Smooth muscle cell (in vitro differentiated cells): ENCODE results near the gene RUVBL2. TPM values are rescaled to one million over a fixed set of nuclear protein-coding genes. Genes with fewer than 3 reads are reported as not detected.

Experiments used
- DNase-seq: peaks from one replicate; lab custom pipeline; 2025; ENCODE audit not compliant: unreplicated experiment; lab: John Stamatoyannopoulos, UW
- H2AFZ ChIP-seq: fragments of 200-600 bp; sonication (generic); 2 replicates; pipeline ENCODE4 v1.6.0; 2016; ENCODE audit warnings: antibody characterized with exemption, low read depth, mild to moderate bottlenecking
- H3F3A ChIP-seq: fragments of 200-600 bp; sonication (generic); 2 replicates; pipeline ENCODE4 v1.6.0; 2017; ENCODE audit warnings: antibody characterized with exemption, low read depth
- H3K27ac ChIP-seq: fragments of 200-600 bp; sonication (generic); 2 replicates; pipeline ENCODE4 v1.5.1; 2016; ENCODE audit warnings: low read depth, mild to moderate bottlenecking
- H3K27me3 ChIP-seq: fragments of 200-600 bp; sonication (generic); 2 replicates; pipeline ENCODE4 v1.6.1; 2016; ENCODE audit warnings: low read depth, mild to moderate bottlenecking
- H3K36me3 ChIP-seq: fragments of 200-600 bp; sonication (generic); 2 replicates; pipeline ENCODE4 v1.5.1; 2016; ENCODE audit warnings: low read depth
- H3K4me1 ChIP-seq: fragments of 200-600 bp; sonication (generic); 2 replicates; pipeline ENCODE4 v1.5.1; 2016; ENCODE audit warnings: low read depth
- H3K4me2 ChIP-seq: fragments of 200-600 bp; sonication (generic); 2 replicates; pipeline ENCODE4 v1.6.0; 2016; ENCODE audit warnings: mild to moderate bottlenecking
- H3K4me3 ChIP-seq: fragments of 200-600 bp; sonication (generic); 2 replicates; pipeline ENCODE4 v1.5.1; 2016; ENCODE audit warnings: mild to moderate bottlenecking
- H3K79me2 ChIP-seq: fragments of 200-600 bp; sonication (generic); 2 replicates; pipeline ENCODE4 v1.6.0; 2016; ENCODE audit warnings: low read depth, mild to moderate bottlenecking
- H3K9ac ChIP-seq: fragments of 200-600 bp; sonication (generic); 2 replicates; pipeline ENCODE4 v1.6.0; 2016; ENCODE audit warnings: low read depth
- H3K9me3 ChIP-seq: fragments of 200-600 bp; sonication (generic); replicated peaks from 2 replicates; pipeline ENCODE4 v1.5.1; 2016; ENCODE audit warnings: low read depth
- H4K20me1 ChIP-seq: fragments of 200-600 bp; sonication (generic); 2 replicates; pipeline ENCODE4 v1.6.0; 2016; ENCODE audit warnings: low read depth
- WGBS: methylation state at CpG from one replicate; pipeline ENCODE4 v1.1.7; 2016; ENCODE audit warnings: low lambda C conversion rate; 5-methylcytosine and 5-hydroxymethylcytosine counted together
- polyA plus RNA-seq: library from polyadenylated mRNA; unstranded; fragments of >200 nt; fragmentation: Nextera tagmentation; extraction: Ambion mirVana; gene quantifications from 2 replicates; pipeline ENCODE4 v1.2.1, GENCODE V29; 2016
- total RNA-seq: library from RNA; depleted of rRNA; stranded (reverse); fragments of >200 nt; gene quantifications from 2 replicates; pipeline ENCODE4 v1.2.3, GENCODE V29; 2014
- TF ChIP-seq, protein P1 (sequence below): fragments of 200-600 bp; sonication (generic); IDR thresholded peaks from 2 replicates; pipeline ENCODE4 v1.5.1; 2017; ENCODE audit warnings: borderline replicate concordance, mild to moderate bottlenecking, antibody characterized with exemption; ENCODE audit not compliant: insufficient read depth, poor library complexity, severe bottlenecking

Gene RUVBL2
- total and polyA plus RNA-seq, 2 experiments from 2014 or later = 89.4 to 123 TPM

- Histone ChIP-seq H3K4me2 (no peak overlapping the region), H3K36me3 (no peaks in the 10 kb centered on the region), H3F3A (peaks cover 33% of the 10 kb centered on the region), H3K9me3 (no peaks in the 10 kb centered on the region), H3K4me3 (no peak overlapping the region), H3K27me3 (no peaks in the 10 kb centered on the region), H3K27ac (no peak overlapping the region), H3K79me2 (peaks cover 15% of the 10 kb centered on the region), H3K4me1 (peaks cover 17% of the 10 kb centered on the region), H4K20me1 (peaks cover 56% of the 10 kb centered on the region), H2AFZ (no peak overlapping the region), H3K9ac (no peak overlapping the region)
- TF ChIP-seq, protein P1, sequence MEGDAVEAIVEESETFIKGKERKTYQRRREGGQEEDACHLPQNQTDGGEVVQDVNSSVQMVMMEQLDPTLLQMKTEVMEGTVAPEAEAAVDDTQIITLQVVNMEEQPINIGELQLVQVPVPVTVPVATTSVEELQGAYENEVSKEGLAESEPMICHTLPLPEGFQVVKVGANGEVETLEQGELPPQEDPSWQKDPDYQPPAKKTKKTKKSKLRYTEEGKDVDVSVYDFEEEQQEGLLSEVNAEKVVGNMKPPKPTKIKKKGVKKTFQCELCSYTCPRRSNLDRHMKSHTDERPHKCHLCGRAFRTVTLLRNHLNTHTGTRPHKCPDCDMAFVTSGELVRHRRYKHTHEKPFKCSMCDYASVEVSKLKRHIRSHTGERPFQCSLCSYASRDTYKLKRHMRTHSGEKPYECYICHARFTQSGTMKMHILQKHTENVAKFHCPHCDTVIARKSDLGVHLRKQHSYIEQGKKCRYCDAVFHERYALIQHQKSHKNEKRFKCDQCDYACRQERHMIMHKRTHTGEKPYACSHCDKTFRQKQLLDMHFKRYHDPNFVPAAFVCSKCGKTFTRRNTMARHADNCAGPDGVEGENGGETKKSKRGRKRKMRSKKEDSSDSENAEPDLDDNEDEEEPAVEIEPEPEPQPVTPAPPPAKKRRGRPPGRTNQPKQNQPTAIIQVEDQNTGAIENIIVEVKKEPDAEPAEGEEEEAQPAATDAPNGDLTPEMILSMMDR = no peak
- 97% methylated on average over 15 of the region's 15 CpGs for WGBS
- DNase-seq = no peak
Measured at GRCh38 chr19:48968813-48969218, 24.9 kb upstream of the RUVBL2 start.

GRCh38 chr19:48969276-48970138 is 24.2 kb upstream of the RUVBL2 start:
- Histone ChIP-seq H3K27me3 (no peaks in the 10 kb centered on the region), H3K27ac (no peak overlapping the region), H3K4me2 (no peak overlapping the region), H4K20me1 (peaks cover 56% of the 10 kb centered on the region), H3K79me2 (peaks cover 15% of the 10 kb centered on the region), H3K4me3 (no peak overlapping the region), H3K9ac (no peak overlapping the region), H3K36me3 (no peaks in the 10 kb centered on the region), H3F3A (peaks cover 36% of the 10 kb centered on the region), H3K4me1 (peaks cover 10% of the 10 kb centered on the region), H2AFZ (no peak overlapping the region), H3K9me3 (no peaks in the 10 kb centered on the region)
- DNase-seq = no peak
- WGBS = 96% methylated on average over 44 of the region's 45 CpGs
- TF ChIP-seq, protein P1 = no peak

GRCh38 chr19:48970139-48970766 is 23.4 kb upstream of the RUVBL2 start:
- H3K27ac ChIP-seq = no peak overlapping the region
- no peak overlapping the region for H2AFZ ChIP-seq
- H3K4me1 ChIP-seq = peaks cover 8% of the 10 kb centered on the region
- H3K9ac ChIP-seq = no peak overlapping the region
- no peaks in the 10 kb centered on the region for H3K9me3 ChIP-seq
- no peak overlapping the region for H3K4me2 ChIP-seq
- peaks cover 15% of the 10 kb centered on the region for H3K79me2 ChIP-seq
- H4K20me1 ChIP-seq = peaks cover 55% of the 10 kb centered on the region
- no peak for DNase-seq
- H3K36me3 ChIP-seq = no peaks in the 10 kb centered on the region
- H3K4me3 ChIP-seq = no peak overlapping the region
- TF ChIP-seq, protein P1 = no peak
- peaks cover 36% of the 10 kb centered on the region for H3F3A ChIP-seq
- WGBS = 92% methylated on average over 23 of the region's 23 CpGs
- H3K27me3 ChIP-seq = no peaks in the 10 kb centered on the region
